Adrenal gland (tissue), 5 donors: Measurements from ENCODE around the gene NHS.

Source experiments
- CTCF ChIP-seq, 6 experiments: fragments of 450-650 bp in 4 of 6; fragments of 200-600 bp in 2 of 6; sonication (generic) in 1 of 6; IDR thresholded peaks; 1 replicate in 5 of 6; 2 replicates in 1 of 6; pipeline versions ENCODE4 v1.5.1 to v1.8.0; 2016 to 2021; ENCODE audit warnings: antibody characterized with exemption in 6 of 6, mild to moderate bottlenecking in 2 of 6, moderate library complexity in 1 of 6
- POLR2A ChIP-seq, 2 donors: fragments of 450-650 bp; IDR thresholded peaks; one replicate each; pipeline ENCODE4 v1.6.1; 2017; ENCODE audit warnings: antibody characterized with exemption in 2 of 2, mild to moderate bottlenecking in 2 of 2, moderate library complexity in 1 of 2
- donor health status: DM: no; HTN: no; CAD: no.

DNA sequence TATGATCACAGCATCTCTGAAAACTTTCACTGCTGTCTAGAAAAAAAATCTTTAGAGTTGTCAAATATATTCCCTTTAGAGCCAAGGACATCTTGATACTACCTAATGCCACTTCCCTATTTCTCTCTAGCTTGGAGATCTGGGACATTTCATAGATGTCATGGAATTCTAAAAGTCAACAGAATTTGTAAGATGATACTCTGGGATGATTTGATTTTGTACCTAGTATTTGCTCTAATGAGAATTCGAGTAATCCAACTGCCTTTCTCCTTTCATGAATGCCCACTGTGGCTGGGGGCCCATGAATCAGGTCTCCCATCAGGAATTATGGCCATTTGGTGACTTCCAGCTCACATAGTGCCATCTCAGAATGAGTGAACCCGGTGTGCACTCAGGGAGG, 73.2 kb downstream of the NHS start:
- no peak for TF ChIP-seq CTCF (IDR thresholded peaks at IDR 0.05)
- TF ChIP-seq POLR2A (IDR thresholded peaks at IDR 0.05) = no peak
